Measurements from ENCODE around the gene NUP93.

DNA sequence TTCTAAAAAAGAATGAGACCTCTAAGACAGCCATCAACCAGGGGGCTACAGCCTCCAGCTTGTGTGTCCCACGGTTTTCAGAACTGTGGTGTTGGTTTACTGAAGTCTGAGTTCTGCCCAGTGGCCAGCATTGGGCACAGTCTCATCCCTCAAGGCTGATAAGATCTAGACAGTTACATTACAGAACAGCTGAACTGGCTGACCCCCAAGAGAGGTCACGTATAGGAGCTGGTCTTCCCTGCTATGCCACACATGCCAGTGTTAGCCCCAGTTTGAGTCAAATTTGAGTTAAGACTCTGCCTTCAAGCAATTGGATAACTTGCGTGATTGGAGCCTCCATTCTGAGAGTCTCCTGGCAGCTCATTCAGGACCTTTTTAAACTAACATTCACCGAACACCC is 14.8 kb upstream of the NUP93 start:
- TF ChIP-seq, protein P1, sequence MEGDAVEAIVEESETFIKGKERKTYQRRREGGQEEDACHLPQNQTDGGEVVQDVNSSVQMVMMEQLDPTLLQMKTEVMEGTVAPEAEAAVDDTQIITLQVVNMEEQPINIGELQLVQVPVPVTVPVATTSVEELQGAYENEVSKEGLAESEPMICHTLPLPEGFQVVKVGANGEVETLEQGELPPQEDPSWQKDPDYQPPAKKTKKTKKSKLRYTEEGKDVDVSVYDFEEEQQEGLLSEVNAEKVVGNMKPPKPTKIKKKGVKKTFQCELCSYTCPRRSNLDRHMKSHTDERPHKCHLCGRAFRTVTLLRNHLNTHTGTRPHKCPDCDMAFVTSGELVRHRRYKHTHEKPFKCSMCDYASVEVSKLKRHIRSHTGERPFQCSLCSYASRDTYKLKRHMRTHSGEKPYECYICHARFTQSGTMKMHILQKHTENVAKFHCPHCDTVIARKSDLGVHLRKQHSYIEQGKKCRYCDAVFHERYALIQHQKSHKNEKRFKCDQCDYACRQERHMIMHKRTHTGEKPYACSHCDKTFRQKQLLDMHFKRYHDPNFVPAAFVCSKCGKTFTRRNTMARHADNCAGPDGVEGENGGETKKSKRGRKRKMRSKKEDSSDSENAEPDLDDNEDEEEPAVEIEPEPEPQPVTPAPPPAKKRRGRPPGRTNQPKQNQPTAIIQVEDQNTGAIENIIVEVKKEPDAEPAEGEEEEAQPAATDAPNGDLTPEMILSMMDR (conservative IDR thresholded peaks at IDR 0.05), result no peak
- no peak for TF ChIP-seq EZH2 (IDR thresholded peaks at IDR 0.05; ENCODE audit: low read depth)
